ENCODE measurements around the gene LRRIQ1. TPM values are rescaled to one million over a fixed set of nuclear protein-coding genes. Genes with fewer than 3 reads are reported as not detected.
"Not testable (repeated sequence)": the region's sequence is repeated elsewhere in the genome, so short reads cannot be mapped to it uniquely, and the experiment has no call there.

The LRRIQ1 gene
- total RNA-seq, 1 donor from 2014 or later = 0.30 TPM

DNA sequence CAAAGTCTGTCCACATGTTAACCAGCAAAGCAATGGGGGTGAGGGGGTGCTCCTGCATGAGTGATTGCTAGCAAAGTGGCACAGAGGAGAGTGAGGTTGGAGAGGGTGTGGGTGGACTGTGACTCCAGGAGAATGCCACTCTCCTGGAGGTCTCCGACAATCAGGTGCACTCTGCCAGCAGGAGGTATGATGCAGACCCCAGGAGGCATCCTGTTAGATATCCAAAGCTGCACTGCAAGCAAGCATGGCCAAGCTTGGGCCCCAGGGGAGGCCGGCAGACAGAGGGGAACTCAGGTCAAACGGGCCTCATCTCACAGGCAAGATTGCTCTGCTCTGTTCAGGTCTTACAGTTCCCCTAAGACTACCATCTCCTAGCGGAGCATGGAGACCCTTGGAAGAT, 170.4 kb downstream of the LRRIQ1 start:
- no peak for DNase-seq

- DNase-seq = not testable (repeated sequence)
These were observed 188.2 kb downstream of the LRRIQ1 start for GRCh38 chr12:85224339-85224738.

- no peak for DNase-seq
These were observed 189.3 kb downstream of the LRRIQ1 start for GRCh38 chr12:85225501-85225900.

GRCh38 chr12:85237327-85237726, 201.2 kb downstream of the LRRIQ1 start:
- no peak for DNase-seq

- DNase-seq = no peak
These were observed 208.4 kb downstream of the LRRIQ1 start for GRCh38 chr12:85244561-85244960.

- DNase-seq = no peak
These were observed 217.7 kb downstream of the LRRIQ1 start for GRCh38 chr12:85253853-85254252.

DNA sequence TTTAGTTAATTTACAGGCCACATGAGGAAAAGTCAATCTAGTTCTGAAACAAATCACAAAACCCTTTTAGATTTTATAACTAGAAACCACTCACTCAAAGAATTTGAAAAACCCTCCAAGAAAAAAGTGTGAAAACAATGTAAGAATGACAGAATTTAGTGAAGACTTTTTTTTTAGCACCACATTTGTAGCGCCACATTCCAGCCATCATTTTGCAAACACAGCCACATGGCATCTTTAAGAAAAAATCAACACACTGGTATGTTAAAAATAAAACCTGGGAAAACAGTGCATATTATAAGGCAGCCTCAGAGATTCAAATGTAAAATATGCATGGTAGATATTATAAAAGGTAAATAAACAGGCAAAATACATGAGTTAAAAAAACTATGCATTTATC, 221.5 kb downstream of the LRRIQ1 start:
- no peak for DNase-seq

GRCh38 chr12:85260447-85260846, 224.3 kb downstream of the LRRIQ1 start:
- no peak for DNase-seq

DNA sequence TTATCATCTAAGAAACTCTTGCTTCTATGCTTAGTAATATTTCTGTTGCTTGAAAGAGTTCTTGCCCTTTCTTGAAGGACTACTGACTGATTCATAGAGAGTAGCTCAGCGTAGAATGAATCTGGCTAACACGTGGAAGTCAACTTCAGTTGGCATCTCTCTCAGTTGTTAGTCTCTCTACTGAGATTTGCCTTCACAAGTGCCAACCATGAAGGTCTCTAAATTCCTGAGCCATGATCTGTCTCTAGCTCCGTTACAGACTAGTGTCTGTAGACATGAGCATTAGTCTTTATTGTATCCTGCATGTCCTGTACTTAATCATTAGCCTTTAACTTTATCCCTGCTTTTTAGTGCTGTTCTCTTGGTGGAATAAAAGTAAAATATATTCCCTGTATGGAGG, 224.7 kb downstream of the LRRIQ1 start:
- DNase-seq = no peak

DNA sequence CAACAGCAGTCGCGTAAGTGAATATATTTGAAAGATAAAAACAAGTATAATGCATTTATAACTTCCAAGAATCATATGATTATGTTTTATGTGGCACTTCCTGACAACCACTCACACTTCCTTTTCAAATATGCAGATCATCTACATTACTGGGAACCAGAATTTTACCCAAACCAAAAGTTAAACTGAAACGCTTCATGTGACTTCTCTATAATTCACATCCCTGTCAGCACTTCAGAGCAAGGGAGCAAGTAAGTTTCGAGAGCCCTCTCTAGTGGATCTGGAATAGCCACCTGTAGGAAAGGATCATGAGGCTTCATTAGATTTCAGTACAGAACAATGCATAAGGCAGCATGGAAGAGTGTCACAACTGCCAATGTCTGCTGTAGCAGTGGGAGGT, 230.2 kb downstream of the LRRIQ1 start:
- no peak for DNase-seq

- DNase-seq = no peak
These were observed 237.5 kb downstream of the LRRIQ1 start for GRCh38 chr12:85273381-85274314.

- DNase-seq = no peak
These were observed 238.1 kb downstream of the LRRIQ1 start for GRCh38 chr12:85274315-85274651.

DNA sequence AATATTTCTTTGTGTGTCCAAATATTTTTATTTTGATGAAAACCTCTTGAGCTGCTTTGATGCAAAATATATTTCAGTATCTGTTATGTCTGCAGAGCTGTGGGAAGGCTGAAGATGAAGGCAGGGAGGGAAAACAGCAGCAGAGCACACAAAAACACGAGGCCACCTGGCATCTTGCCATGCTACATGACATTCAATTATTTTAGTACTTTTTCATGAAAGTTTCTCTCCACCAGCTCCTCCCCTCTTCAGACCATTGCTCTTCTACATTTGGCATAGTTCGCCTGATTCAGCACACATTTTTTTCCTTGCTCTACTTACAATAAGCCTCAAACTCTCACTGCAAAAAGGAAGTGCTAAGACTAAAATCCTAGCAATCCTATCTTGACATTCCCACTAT, 239.2 kb downstream of the LRRIQ1 start:
- no peak for DNase-seq

- DNase-seq = no peak
These were observed 241.0 kb downstream of the LRRIQ1 start for GRCh38 chr12:85277191-85277590.

DNA sequence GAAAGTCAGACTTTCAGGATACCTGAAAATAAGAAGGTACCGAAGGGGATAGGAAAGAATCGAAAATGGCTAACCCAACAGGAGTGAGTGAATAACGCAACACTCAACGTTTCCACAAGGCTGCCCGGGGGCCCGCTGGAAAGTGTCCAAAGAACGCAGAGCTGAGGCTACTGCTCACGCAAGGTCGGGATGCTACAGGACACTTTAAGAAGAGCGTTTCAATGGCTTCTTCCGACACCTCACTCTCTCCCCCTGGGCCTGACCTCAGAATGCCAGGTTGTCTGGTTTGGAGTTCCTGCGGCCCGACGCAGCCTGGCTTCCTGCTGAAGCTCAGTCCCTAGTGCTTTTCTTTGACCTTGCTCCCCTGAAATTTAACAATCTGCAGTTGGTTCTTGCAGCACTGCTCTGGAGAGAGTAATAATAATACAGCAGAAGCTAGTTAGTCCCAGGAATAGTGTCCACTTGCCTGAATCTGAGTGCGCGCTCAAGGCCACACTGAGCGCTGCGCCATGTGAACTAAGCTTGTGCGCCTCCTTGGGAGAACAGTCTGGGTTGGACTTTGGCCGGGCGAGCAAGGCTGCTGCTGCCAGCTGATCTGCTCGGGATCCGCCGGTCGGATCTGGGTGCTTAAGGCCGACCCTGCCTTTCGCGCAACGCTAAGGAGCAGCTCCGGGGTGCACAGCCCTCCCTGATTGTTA, 241.9 kb downstream of the LRRIQ1 start:
- no peak for DNase-seq

GRCh38 chr12:85278598-85279448, 242.7 kb downstream of the LRRIQ1 start:
- DNase-seq = no peak

GRCh38 chr12:85279449-85280164, 243.5 kb downstream of the LRRIQ1 start:
- no peak for DNase-seq

DNA sequence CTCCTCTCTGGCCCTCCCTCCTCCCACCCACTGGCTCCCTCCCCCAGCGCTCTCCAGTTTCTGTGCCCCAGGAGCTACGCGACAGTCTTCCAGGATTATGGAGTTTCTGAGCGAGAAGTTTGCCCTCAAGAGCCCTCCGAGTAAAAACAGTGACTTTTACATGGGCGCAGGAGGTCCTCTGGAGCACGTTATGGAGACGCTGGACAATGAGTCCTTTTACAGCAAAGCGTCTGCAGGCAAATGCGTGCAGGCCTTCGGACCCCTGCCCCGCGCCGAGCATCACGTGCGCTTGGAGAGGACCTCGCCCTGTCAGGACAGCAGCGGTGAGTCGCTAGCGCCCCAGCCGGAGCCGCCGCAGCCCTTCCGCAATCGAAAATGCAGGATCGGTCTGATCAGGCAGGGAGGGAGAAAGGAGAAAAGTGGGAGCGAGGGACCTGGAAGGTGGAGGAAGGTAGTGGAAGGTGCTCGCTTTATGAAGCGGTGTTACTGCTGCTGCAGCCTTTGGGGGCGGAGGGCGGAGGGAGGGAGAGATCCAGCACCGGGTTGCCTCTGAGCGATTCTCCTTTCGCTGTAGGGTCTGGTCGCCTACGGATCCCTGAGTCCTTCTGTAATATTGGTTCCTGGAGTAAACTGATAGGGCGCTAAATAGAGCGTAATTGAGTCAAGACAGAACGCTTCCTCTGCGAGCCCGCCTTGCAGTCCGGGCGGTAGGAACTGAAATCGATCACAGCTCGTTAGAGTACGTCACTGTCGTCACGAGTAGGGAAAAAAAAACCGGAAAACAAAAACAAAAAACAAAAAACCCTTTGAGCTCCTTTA, 244.2 kb downstream of the LRRIQ1 start, which contains the start of gene ALX1:
Gene ALX1, plus strand, starts transcription at position 56 of the 819 bp plus-strand sequence. Its CDS starts 42 bp downstream, at position 98.
- peak; percentile 10 for DNase-seq

- no peak for DNase-seq
These were observed 245.0 kb downstream of the LRRIQ1 start for GRCh38 chr12:85280984-85281630.

- DNase-seq = no peak
These were observed 245.6 kb downstream of the LRRIQ1 start for GRCh38 chr12:85281636-85282312.
